H1 (cell line): ENCODE results near the gene LRBA. TPM values are rescaled to one million over a fixed set of nuclear protein-coding genes. Genes with fewer than 3 reads are reported as not detected.

Experiments used
- ATF2 ChIP-seq: IDR thresholded peaks from 2 replicates; pipeline ENCODE4 v1.6.1; 2012; ENCODE audit warnings: low read length, inconsistent platforms
- CHD7 ChIP-seq: fragments of 300-600 bp; sonication (generic); IDR thresholded peaks from 2 replicates; pipeline ENCODE4 v1.7.1; 2012; ENCODE audit warnings: low read length, moderate library complexity, mild to moderate bottlenecking, inconsistent platforms; ENCODE audit not compliant: insufficient replicate concordance
- HDAC6 ChIP-seq: IDR thresholded peaks from one replicate; pipeline ENCODE4 v1.7.1; 2012; ENCODE audit warnings: low read depth, mild to moderate bottlenecking, inconsistent platforms, low read length, moderate library complexity
- KDM5A ChIP-seq: fragments of 200-600 bp; IDR thresholded peaks from 2 replicates; pipeline ENCODE4 v1.7.1; 2012; ENCODE audit warnings: mild to moderate bottlenecking, low read length, inconsistent platforms, mixed read lengths
- NRF1 ChIP-seq: IDR thresholded peaks from 2 replicates; pipeline ENCODE4 v1.6.1; 2011; ENCODE audit warnings: mild to moderate bottlenecking, low read depth, low read length, improper control_type of control experiment
- SIN3A ChIP-seq, 2 experiments: IDR thresholded peaks in 1 of 2; conservative IDR thresholded peaks in 1 of 2; 2 replicates each; pipeline ENCODE4 v1.6.1; 2011 to 2012; ENCODE audit warnings: low read length in 2 of 2, improper control_type of control experiment in 1 of 2, low read depth in 1 of 2, mild to moderate bottlenecking in 1 of 2
- SP2 ChIP-seq: IDR thresholded peaks from 2 replicates; pipeline ENCODE4 v1.6.1; 2012; ENCODE audit warnings: mild to moderate bottlenecking, low read length, inconsistent platforms
- TBP ChIP-seq: IDR thresholded peaks from 2 replicates; pipeline ENCODE4 v1.6.1; 2011; ENCODE audit warnings: low read depth, low read length, improper control_type of control experiment
- USF2 ChIP-seq: IDR thresholded peaks from 2 replicates; pipeline ENCODE4 v1.6.1; 2011; ENCODE audit warnings: low read length, improper control_type of control experiment
- polyA plus RNA-seq, 7 experiments: library from polyadenylated mRNA; depleted of rRNA in 3 of 7; stranded (reverse) in 5 of 7; unstranded in 2 of 7; fragments of >200 nt in 5 of 7; fragments of 200-250 nt in 2 of 7; gene quantifications; 1 replicate in 5 of 7; 2 replicates in 1 of 7; 4 replicates in 1 of 7; pipeline versions ENCODE4 v1.2.1 to v1.2.3, GENCODE V29; 2011 to 2013; ENCODE audit warnings: missing spikeins in 2 of 7, mixed read lengths in 2 of 7
- total RNA-seq: library from RNA; stranded (reverse); fragmentation: NEBNext Ultra II Directional; extraction: Animal tissue kit (Norgen Biotek cat#: 25700); gene quantifications from 2 replicates; pipeline ENCODE4 v1.2.1, GENCODE V29; 2021

The LRBA gene
- total and polyA plus RNA-seq, 2 of the 8 experiments (the other 6 are each of a cell fraction or from before 2014, with no cell fraction given): 54.6 to 83.2 TPM

GRCh38 chr4:150656891-150657290 lies 358.2 kb downstream of the LRBA start (continued):
- TF ChIP-seq CHD7 (no peak), NRF1 (no peak), SP2 (no peak), HDAC6 (no peak), KDM5A (no peak), TBP (no peak), ATF2 (no peak), SIN3A (conservative IDR thresholded peaks at IDR 0.05 in 1 of 2, IDR thresholded peaks at IDR 0.05 in 1 of 2; ENCODE audit: low read depth in 1 of 2, low read length in 2 of 2) (no peak), USF2 (no peak)
